Stomach (tissue), 9 donors: ENCODE data around the gene IP6K1. TPM values are rescaled to one million over a fixed set of nuclear protein-coding genes. Genes with fewer than 3 reads are reported as not detected.
A peak's percentile ranks its signal among the peaks of the same experiment; 100 is the strongest.
"Not testable (repeated sequence)": the region's sequence is repeated elsewhere in the genome, so short reads cannot be mapped to it uniquely, and the experiment has no call there.

Source experiments
- DNase-seq, 2 donors: peaks; one replicate each; pipeline versions ENCODE4 v3.0.0 to v3.0.0-alpha.2; 2013 to 2019
- H3K27ac ChIP-seq, 5 donors: fragments of 200-600 bp in 4 of 5; sonication (generic) in 4 of 5; one replicate each; pipeline ENCODE4 v1.5.1; 2013 to 2019; ENCODE audit warnings: mild to moderate bottlenecking in 1 of 5, moderate library complexity in 1 of 5
- H3K27me3 ChIP-seq, 3 donors: fragments of 200-600 bp; sonication (generic); one replicate each; pipeline ENCODE4 v1.5.1; 2017 to 2019; ENCODE audit warnings: mixed run types in 1 of 3
- H3K36me3 ChIP-seq, 4 donors: fragments of 200-600 bp; sonication (generic); 1 replicate in 3 of 4; 2 replicates in 1 of 4; pipeline ENCODE4 v1.5.1; 2016 to 2019
- H3K4me1 ChIP-seq, 4 donors: fragments of 200-600 bp; sonication (generic); one replicate each; pipeline ENCODE4 v1.5.1; 2016 to 2019
- H3K4me3 ChIP-seq, 4 donors: fragments of 200-600 bp; sonication (generic) in 3 of 4; one replicate each; pipeline ENCODE4 v1.5.1; 2016 to 2019; ENCODE audit warnings: mild to moderate bottlenecking in 1 of 4
- H3K9me3 ChIP-seq, 4 donors: fragments of 200-600 bp; sonication (generic); one replicate each; pipeline ENCODE4 v1.5.1; 2016 to 2019
- EP300 ChIP-seq: sonication (generic); formaldehyde crosslinking; IDR thresholded peaks from one replicate; pipeline ENCODE4 v1.6.1; 2017; ENCODE audit warnings: antibody characterized with exemption
- POLR2A ChIP-seq, 4 donors: fragments of 450-650 bp; IDR thresholded peaks; one replicate each; pipeline ENCODE4 v1.6.1; 2016; ENCODE audit warnings: antibody characterized with exemption in 4 of 4, control low read depth in 2 of 4, mild to moderate bottlenecking in 1 of 4, moderate library complexity in 1 of 4
- POLR2AphosphoS5 ChIP-seq, 3 donors: sonication (generic); formaldehyde crosslinking; IDR thresholded peaks; one replicate each; pipeline ENCODE4 v1.6.1; 2016; ENCODE audit warnings: antibody characterized with exemption in 3 of 3
- WGBS, 5 donors: extraction: QIAGEN DNeasy Blood & Tissue Kit in 3 of 5; methylation state at CpG; one replicate each; pipeline versions ENCODE4 v1.1.5 to v1.1.7; 2013 to 2018; 5-methylcytosine and 5-hydroxymethylcytosine counted together
- intact Hi-C: fragments of 100-400 bp; cut with DNase I; formaldehyde crosslinking; loops from one replicate; pipeline ENCODE4 v1.15.1; 2023; ENCODE audit warnings: low total_unique reads
- polyA plus RNA-seq, 3 donors: library from polyadenylated mRNA; stranded (reverse); fragments of 200-250 nt; gene quantifications; one replicate each; pipeline ENCODE4 v1.2.3, GENCODE V29; 2013
- total RNA-seq, 5 donors: library from RNA; depleted of rRNA; stranded (reverse); fragments of >200 nt; gene quantifications; one replicate each; pipeline versions ENCODE4 v1.1.0 to v1.2.3, GENCODE V29; 2014 to 2016
- TF ChIP-seq, protein P1 (sequence below), 7 experiments: fragments of 450-650 bp in 4 of 7; fragments of 200-600 bp in 3 of 7; sonication (generic) in 3 of 7; IDR thresholded peaks; one replicate each; pipeline ENCODE4 v1.5.1; 2016 to 2019; ENCODE audit warnings: antibody characterized with exemption in 7 of 7, control low read depth in 2 of 7, mild to moderate bottlenecking in 1 of 7
- donor health status: healthy with polysubstance abuse.
- donor health status: Bipolar disorder and iron deficiency.
- donor health status: healthy.

The IP6K1 gene
- total and polyA plus RNA-seq, 8 donors = 7.7 to 68.3 (median 21.6) TPM

DNA sequence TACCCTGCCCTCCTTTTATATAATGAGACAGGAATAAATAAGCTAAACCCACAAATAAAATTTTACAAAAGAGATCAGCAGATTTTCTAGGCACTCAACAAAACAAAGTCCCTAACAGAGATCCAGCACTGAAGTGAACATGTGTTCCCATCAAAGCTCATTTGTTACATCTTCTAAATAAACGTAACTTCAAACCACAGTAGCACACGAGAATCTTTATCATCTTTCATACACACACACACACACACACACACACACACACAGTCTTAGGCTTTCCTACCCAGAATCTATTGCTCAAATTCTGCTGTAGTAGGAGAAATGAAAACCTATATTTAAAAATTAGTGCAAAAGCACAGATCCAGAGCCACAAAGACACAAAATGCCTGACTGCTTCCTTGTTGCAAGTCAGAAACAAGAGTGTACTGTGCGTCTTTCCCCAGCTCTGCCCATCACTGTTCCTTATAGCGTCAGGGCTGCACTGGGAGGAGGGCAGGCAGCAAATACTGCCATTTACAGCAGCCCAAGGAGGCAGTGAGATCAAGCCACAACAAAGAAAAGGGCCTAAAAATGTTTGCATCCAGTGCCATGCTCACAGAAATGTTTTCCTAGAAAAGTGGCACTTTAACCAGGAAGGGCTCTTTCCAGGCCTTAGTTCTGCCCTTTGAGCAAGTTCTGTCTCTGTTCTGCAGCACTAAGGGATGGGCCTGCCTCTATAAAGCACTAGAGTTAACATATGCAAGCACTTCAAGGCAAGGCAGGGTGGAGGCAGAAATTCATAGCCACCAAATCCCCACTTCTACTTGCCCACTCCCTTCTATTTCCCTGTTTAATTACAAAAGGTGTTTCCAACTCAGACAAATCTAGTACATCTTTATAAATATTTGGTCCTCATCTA, 6.0 kb downstream of the IP6K1 start:
- no peak overlapping the region for H3K4me3 ChIP-seq
- TF ChIP-seq, protein P1, sequence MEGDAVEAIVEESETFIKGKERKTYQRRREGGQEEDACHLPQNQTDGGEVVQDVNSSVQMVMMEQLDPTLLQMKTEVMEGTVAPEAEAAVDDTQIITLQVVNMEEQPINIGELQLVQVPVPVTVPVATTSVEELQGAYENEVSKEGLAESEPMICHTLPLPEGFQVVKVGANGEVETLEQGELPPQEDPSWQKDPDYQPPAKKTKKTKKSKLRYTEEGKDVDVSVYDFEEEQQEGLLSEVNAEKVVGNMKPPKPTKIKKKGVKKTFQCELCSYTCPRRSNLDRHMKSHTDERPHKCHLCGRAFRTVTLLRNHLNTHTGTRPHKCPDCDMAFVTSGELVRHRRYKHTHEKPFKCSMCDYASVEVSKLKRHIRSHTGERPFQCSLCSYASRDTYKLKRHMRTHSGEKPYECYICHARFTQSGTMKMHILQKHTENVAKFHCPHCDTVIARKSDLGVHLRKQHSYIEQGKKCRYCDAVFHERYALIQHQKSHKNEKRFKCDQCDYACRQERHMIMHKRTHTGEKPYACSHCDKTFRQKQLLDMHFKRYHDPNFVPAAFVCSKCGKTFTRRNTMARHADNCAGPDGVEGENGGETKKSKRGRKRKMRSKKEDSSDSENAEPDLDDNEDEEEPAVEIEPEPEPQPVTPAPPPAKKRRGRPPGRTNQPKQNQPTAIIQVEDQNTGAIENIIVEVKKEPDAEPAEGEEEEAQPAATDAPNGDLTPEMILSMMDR (IDR thresholded peaks at IDR 0.05) = no peak
- TF ChIP-seq EP300 (no peak), POLR2A (IDR thresholded peaks at IDR 0.05) (no peak), POLR2AphosphoS5 (IDR thresholded peaks at IDR 0.05) (no peak)
- no peaks in the 10 kb centered on the region for H3K9me3 ChIP-seq
- peaks cover 33 to 84% (median 51%) of the 10 kb centered on the region in 4 donors for H3K4me1 ChIP-seq
- no peak overlapping the region for H3K27ac ChIP-seq
- no peaks in the 10 kb centered on the region for H3K27me3 ChIP-seq
- WGBS, 5 donors = 55 to 64% (median 59%) methylated on average over 4 of the region's 4 CpGs
- intact Hi-C loops = no loop called here
- peaks cover 6 to 66% (median 57%) of the 10 kb centered on the region in 4 donors for H3K36me3 ChIP-seq
- DNase-seq = no peak

DNA sequence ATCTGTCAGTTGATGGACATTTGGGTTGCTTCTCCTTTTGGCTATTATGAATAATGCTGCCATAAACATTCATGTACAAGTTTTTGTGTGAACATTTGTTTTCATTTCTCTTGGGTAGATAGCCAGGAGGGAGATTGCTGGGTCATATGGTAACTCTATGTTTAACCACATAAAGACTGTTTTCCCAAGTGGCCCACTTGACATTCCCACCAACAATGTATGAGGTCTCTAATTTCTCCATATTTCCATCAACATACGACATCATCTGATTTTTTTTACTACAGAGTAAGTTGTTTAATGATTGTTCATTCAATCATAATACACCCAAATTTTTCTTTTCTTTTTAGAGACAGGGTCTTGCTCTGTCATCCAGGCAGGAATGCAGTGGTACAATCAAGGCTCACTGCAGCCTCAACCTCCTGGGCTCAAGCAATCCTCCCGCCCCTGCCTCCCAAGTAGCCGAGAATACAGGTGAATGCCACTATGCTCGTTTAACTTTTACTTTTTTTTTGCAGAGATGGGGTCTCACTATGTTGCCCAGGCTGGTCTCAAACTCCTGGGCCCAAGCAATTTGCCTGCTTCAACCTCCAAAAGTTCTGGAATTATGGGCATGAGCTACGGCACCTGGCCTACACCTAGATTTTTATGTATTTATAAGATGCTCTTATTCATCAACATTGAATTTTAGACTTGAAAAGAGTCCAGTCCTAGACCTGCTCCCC, 6.8 kb downstream of the IP6K1 start:
- peaks cover 24 to 84% (median 47%) of the 10 kb centered on the region in 4 donors for H3K4me1 ChIP-seq
- TF ChIP-seq POLR2AphosphoS5 (IDR thresholded peaks at IDR 0.05) = no peak
- TF ChIP-seq, protein P1 (IDR thresholded peaks at IDR 0.05) = no peak
- no peaks in the 10 kb centered on the region for H3K9me3 ChIP-seq
- no peaks in the 10 kb centered on the region for H3K27me3 ChIP-seq
- H3K4me3 ChIP-seq = no peak overlapping the region
- intact Hi-C loops = no loop called here
- 91 to 97% (median 94%) methylated on average over 5 of the region's 5 CpGs for WGBS, 5 donors
- no peak for DNase-seq
- H3K27ac ChIP-seq = no peak overlapping the region
- peaks cover 6 to 67% (median 59%) of the 10 kb centered on the region in 4 donors for H3K36me3 ChIP-seq

DNA sequence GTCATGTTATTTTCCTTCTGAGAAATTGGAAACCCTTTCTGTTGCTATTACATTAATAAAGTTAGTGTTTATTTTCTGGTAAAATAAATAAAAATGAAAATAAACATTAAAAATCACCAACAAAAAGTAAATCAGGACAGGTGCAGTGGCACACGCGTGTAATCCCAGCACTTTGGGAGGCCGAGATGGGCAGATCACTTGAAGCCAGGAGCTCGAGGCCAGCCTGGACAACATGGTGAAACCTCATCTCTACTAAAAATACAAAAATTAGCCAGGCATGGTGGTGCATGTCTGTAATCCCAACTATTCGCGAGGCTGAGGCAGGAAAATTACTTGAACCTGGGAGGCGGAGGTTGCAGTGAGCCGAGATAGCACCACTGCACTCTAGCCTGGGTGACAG, 10.2 kb downstream of the IP6K1 start:
- H3K36me3 ChIP-seq = peaks cover 6 to 38% (median 33%) of the 10 kb centered on the region in 4 donors
- H3K4me3 ChIP-seq, H3K9me3 ChIP-seq, H3K27me3 ChIP-seq, H3K27ac ChIP-seq, intact Hi-C loops, DNase-seq: not testable (repeated sequence)
- WGBS, 5 donors = 83 to 96% (median 93%) methylated on average over 6 to 8 of the region's 8 CpGs
- peaks cover 10 to 69% (median 23%) of the 10 kb centered on the region in 4 donors for H3K4me1 ChIP-seq

DNA sequence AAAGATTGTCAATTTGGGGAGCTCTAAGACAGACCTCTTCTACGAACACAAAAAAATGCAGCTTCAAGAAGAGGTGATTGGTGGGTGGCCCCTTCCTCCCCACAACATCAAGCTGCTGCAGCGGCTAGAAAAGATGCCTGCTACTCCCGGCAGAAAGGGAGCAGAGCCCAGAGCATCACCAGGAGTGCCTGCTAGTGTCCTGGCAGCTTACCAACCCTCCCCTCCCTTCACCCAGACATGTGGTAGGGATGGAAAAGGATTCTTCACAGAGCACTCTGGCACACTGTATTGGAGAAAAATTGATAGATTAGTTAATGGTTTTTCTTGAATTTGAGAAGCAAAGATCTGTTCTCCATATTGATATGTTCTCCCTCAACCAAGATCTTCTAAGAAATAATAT, 10.8 kb downstream of the IP6K1 start:
- Histone ChIP-seq H3K36me3 (peaks cover 6 to 33% (median 28%) of the 10 kb centered on the region in 4 donors), H3K4me3 (no peak overlapping the region), H3K9me3 (no peaks in the 10 kb centered on the region), H3K27ac (no peak overlapping the region), H3K4me1 (peaks cover 5 to 69% (median 20%) of the 10 kb centered on the region in 4 donors), H3K27me3 (no peaks in the 10 kb centered on the region)
- DNase-seq = peak; percentile 19 to 50
- 38 to 78% (median 72%) methylated on average over 3 of the region's 3 CpGs for WGBS, 5 donors
- intact Hi-C loops = no loop called here
- TF ChIP-seq, protein P1 (IDR thresholded peaks at IDR 0.05) = no peak
- no peak for TF ChIP-seq EP300
- TF ChIP-seq POLR2A (IDR thresholded peaks at IDR 0.05) = no peak
- TF ChIP-seq POLR2AphosphoS5 (IDR thresholded peaks at IDR 0.05) = no peak
